ENCODE data around the gene CYP19A1.

The CYP19A1 gene

GRCh38 chr15:51323749-51324148, 14.6 kb downstream of the CYP19A1 start:
- Histone ChIP-seq H3K36me3 (ENCODE audit: control insufficient read depth, insufficient read depth, low read length) (no peaks in the 10 kb centered on the region), H3K27ac (ENCODE audit: low read depth, low read length, severe bottlenecking) (no peak overlapping the region), H3K4me1 (ENCODE audit: control insufficient read depth, insufficient read depth, low read length, poor library complexity, severe bottlenecking) (no peaks in the 10 kb centered on the region), H3K4me3 (ENCODE audit: extremely low read depth, insufficient read depth, low read length, poor library complexity, severe bottlenecking) (no peak overlapping the region), H3K9me3 (ENCODE audit: control insufficient read depth, low read length) (no peaks in the 10 kb centered on the region)
- WGBS, 2 experiments (ENCODE audit: insufficient coverage in 2 of 2) = no CpG with 5 or more reads among the region's 7 CpGs

GRCh38 chr15:51322621-51323296, 15.6 kb downstream of the CYP19A1 start:
- Histone ChIP-seq H3K36me3 (ENCODE audit: control insufficient read depth, insufficient read depth, low read length) (no peaks in the 10 kb centered on the region), H3K27ac (ENCODE audit: low read depth, low read length, severe bottlenecking) (no peak overlapping the region), H3K9me3 (ENCODE audit: control insufficient read depth, low read length) (no peaks in the 10 kb centered on the region), H3K4me1 (ENCODE audit: control insufficient read depth, insufficient read depth, low read length, poor library complexity, severe bottlenecking) (no peaks in the 10 kb centered on the region), H3K4me3 (ENCODE audit: extremely low read depth, insufficient read depth, low read length, poor library complexity, severe bottlenecking) (no peak overlapping the region)
- WGBS, 2 experiments (ENCODE audit: insufficient coverage in 2 of 2) = 77 to 100% methylated on average over 1 of the region's 1 CpG

GRCh38 chr15:51321316-51321715, 17.1 kb downstream of the CYP19A1 start:
- 50 to 66% methylated on average over 1 to 3 of the region's 4 CpGs for WGBS, 2 experiments (ENCODE audit: insufficient coverage in 2 of 2)
- H3K4me1 ChIP-seq (ENCODE audit: control insufficient read depth, insufficient read depth, low read length, poor library complexity, severe bottlenecking) = no peaks in the 10 kb centered on the region
- no peak overlapping the region for H3K4me3 ChIP-seq (ENCODE audit: extremely low read depth, insufficient read depth, low read length, poor library complexity, severe bottlenecking)

GRCh38 chr15:51320843-51321242, 17.6 kb downstream of the CYP19A1 start:
- H3K9me3 ChIP-seq (ENCODE audit: control insufficient read depth, low read length) = no peaks in the 10 kb centered on the region
- no peak overlapping the region for H3K27ac ChIP-seq (ENCODE audit: low read depth, low read length, severe bottlenecking)
- 97 to 100% methylated on average over 2 of the region's 2 CpGs for WGBS, 2 experiments (ENCODE audit: insufficient coverage in 2 of 2)
- no peak overlapping the region for H3K4me3 ChIP-seq (ENCODE audit: extremely low read depth, insufficient read depth, low read length, poor library complexity, severe bottlenecking)
- H3K36me3 ChIP-seq (ENCODE audit: control insufficient read depth, insufficient read depth, low read length) = no peaks in the 10 kb centered on the region
- H3K4me1 ChIP-seq (ENCODE audit: control insufficient read depth, insufficient read depth, low read length, poor library complexity, severe bottlenecking) = no peaks in the 10 kb centered on the region

More at GRCh38 chr15:51321316-51321715, 17.1 kb downstream of the CYP19A1 start:
- H3K27ac ChIP-seq (ENCODE audit: low read depth, low read length, severe bottlenecking) = no peak overlapping the region
- no peaks in the 10 kb centered on the region for H3K9me3 ChIP-seq (ENCODE audit: control insufficient read depth, low read length)
- no peaks in the 10 kb centered on the region for H3K36me3 ChIP-seq (ENCODE audit: control insufficient read depth, insufficient read depth, low read length)

- Histone ChIP-seq H3K27ac (ENCODE audit: low read depth, low read length, severe bottlenecking) (no peak overlapping the region), H3K4me1 (ENCODE audit: control insufficient read depth, insufficient read depth, low read length, poor library complexity, severe bottlenecking) (no peaks in the 10 kb centered on the region)
Observed at GRCh38 chr15:51319539-51319938, 18.9 kb downstream of the CYP19A1 start.

GRCh38 chr15:51318382-51319150, 19.8 kb downstream of the CYP19A1 start:
- Histone ChIP-seq H3K4me3 (ENCODE audit: extremely low read depth, insufficient read depth, low read length, poor library complexity, severe bottlenecking) (no peak overlapping the region), H3K36me3 (ENCODE audit: control insufficient read depth, insufficient read depth, low read length) (no peaks in the 10 kb centered on the region), H3K27ac (ENCODE audit: low read depth, low read length, severe bottlenecking) (no peak overlapping the region), H3K4me1 (ENCODE audit: control insufficient read depth, insufficient read depth, low read length, poor library complexity, severe bottlenecking) (no peaks in the 10 kb centered on the region), H3K9me3 (ENCODE audit: control insufficient read depth, low read length) (no peaks in the 10 kb centered on the region)
- WGBS, 2 experiments (ENCODE audit: insufficient coverage in 2 of 2) = 88 to 90% methylated on average over 4 to 7 of the region's 7 CpGs

More at GRCh38 chr15:51319539-51319938, 18.9 kb downstream of the CYP19A1 start:
- H3K36me3 ChIP-seq (ENCODE audit: control insufficient read depth, insufficient read depth, low read length) = no peaks in the 10 kb centered on the region
- no peaks in the 10 kb centered on the region for H3K9me3 ChIP-seq (ENCODE audit: control insufficient read depth, low read length)
- no peak overlapping the region for H3K4me3 ChIP-seq (ENCODE audit: extremely low read depth, insufficient read depth, low read length, poor library complexity, severe bottlenecking)
- WGBS, 2 experiments (ENCODE audit: insufficient coverage in 2 of 2) = 90 to 92% methylated on average over 2 of the region's 2 CpGs

GRCh38 chr15:51316636-51317035, 21.8 kb downstream of the CYP19A1 start:
- H3K4me1 ChIP-seq (ENCODE audit: control insufficient read depth, insufficient read depth, low read length, poor library complexity, severe bottlenecking) = no peaks in the 10 kb centered on the region

GRCh38 chr15:51315726-51316125, 22.7 kb downstream of the CYP19A1 start:
- no peak overlapping the region for H3K27ac ChIP-seq (ENCODE audit: low read depth, low read length, severe bottlenecking)
- no peaks in the 10 kb centered on the region for H3K4me1 ChIP-seq (ENCODE audit: control insufficient read depth, insufficient read depth, low read length, poor library complexity, severe bottlenecking)
- WGBS, 2 experiments (ENCODE audit: insufficient coverage in 2 of 2) = 90 to 95% methylated on average over 6 to 7 of the region's 7 CpGs
- no peaks in the 10 kb centered on the region for H3K36me3 ChIP-seq (ENCODE audit: control insufficient read depth, insufficient read depth, low read length)
- no peaks in the 10 kb centered on the region for H3K9me3 ChIP-seq (ENCODE audit: control insufficient read depth, low read length)
- no peak overlapping the region for H3K4me3 ChIP-seq (ENCODE audit: extremely low read depth, insufficient read depth, low read length, poor library complexity, severe bottlenecking)

More at GRCh38 chr15:51316636-51317035, 21.8 kb downstream of the CYP19A1 start:
- H3K27ac ChIP-seq (ENCODE audit: low read depth, low read length, severe bottlenecking) = no peak overlapping the region
- H3K36me3 ChIP-seq (ENCODE audit: control insufficient read depth, insufficient read depth, low read length) = no peaks in the 10 kb centered on the region
- no peaks in the 10 kb centered on the region for H3K9me3 ChIP-seq (ENCODE audit: control insufficient read depth, low read length)
- WGBS, 2 experiments (ENCODE audit: insufficient coverage in 2 of 2) = no CpG with 5 or more reads among the region's 1 CpG
- no peak overlapping the region for H3K4me3 ChIP-seq (ENCODE audit: extremely low read depth, insufficient read depth, low read length, poor library complexity, severe bottlenecking)

GRCh38 chr15:51314391-51315337, 23.7 kb downstream of the CYP19A1 start:
- no peak overlapping the region for H3K4me3 ChIP-seq (ENCODE audit: extremely low read depth, insufficient read depth, low read length, poor library complexity, severe bottlenecking)
- H3K36me3 ChIP-seq (ENCODE audit: control insufficient read depth, insufficient read depth, low read length) = no peaks in the 10 kb centered on the region
- 83 to 85% methylated on average over 9 to 10 of the region's 10 CpGs for WGBS, 2 experiments (ENCODE audit: insufficient coverage in 2 of 2)
- no peaks in the 10 kb centered on the region for H3K4me1 ChIP-seq (ENCODE audit: control insufficient read depth, insufficient read depth, low read length, poor library complexity, severe bottlenecking)
- no peak overlapping the region for H3K27ac ChIP-seq (ENCODE audit: low read depth, low read length, severe bottlenecking)
- no peaks in the 10 kb centered on the region for H3K9me3 ChIP-seq (ENCODE audit: control insufficient read depth, low read length)

GRCh38 chr15:51313644-51314280, 24.6 kb downstream of the CYP19A1 start:
- Histone ChIP-seq H3K36me3 (ENCODE audit: control insufficient read depth, insufficient read depth, low read length) (no peaks in the 10 kb centered on the region), H3K9me3 (ENCODE audit: control insufficient read depth, low read length) (no peaks in the 10 kb centered on the region), H3K27ac (ENCODE audit: low read depth, low read length, severe bottlenecking) (no peak overlapping the region), H3K4me3 (ENCODE audit: extremely low read depth, insufficient read depth, low read length, poor library complexity, severe bottlenecking) (no peak overlapping the region), H3K4me1 (ENCODE audit: control insufficient read depth, insufficient read depth, low read length, poor library complexity, severe bottlenecking) (no peaks in the 10 kb centered on the region)
- WGBS, 2 experiments (ENCODE audit: insufficient coverage in 2 of 2) = 97 to 98% methylated on average over 5 to 6 of the region's 10 CpGs
